Panc1 (cell line): ENCODE measurements around the gene KCNE2.

ENCODE experiments used
- CTCF ChIP-seq: fragments of 450-650 bp; IDR thresholded peaks from 2 replicates; pipeline ENCODE4 v1.5.1; 2017; ENCODE audit warnings: mild to moderate bottlenecking
- POLR2AphosphoS5 ChIP-seq: IDR thresholded peaks from 2 replicates; pipeline ENCODE4 v1.6.1; 2012; ENCODE audit warnings: mild to moderate bottlenecking, low read depth, low read length, moderate library complexity
- SIN3A ChIP-seq: IDR thresholded peaks from 2 replicates; pipeline ENCODE4 v1.6.1; 2012; ENCODE audit warnings: low read depth, mild to moderate bottlenecking, low read length, moderate library complexity, borderline replicate concordance; ENCODE audit not compliant: insufficient read depth
- TCF7L2 ChIP-seq: IDR thresholded peaks from 2 replicates; pipeline ENCODE4 v1.6.1; 2011; ENCODE audit warnings: mild to moderate bottlenecking, low read depth, low read length, inconsistent platforms
- TF ChIP-seq, protein P1 (sequence below), 2 experiments: IDR thresholded peaks; 2 replicates each; pipeline ENCODE4 v1.6.1; 2011 to 2012; ENCODE audit warnings: low read depth in 2 of 2, control low read depth in 1 of 2, low read length in 1 of 2, mild to moderate bottlenecking in 1 of 2, moderate library complexity in 1 of 2; ENCODE audit not compliant: insufficient read depth in 1 of 2

- no peak for TF ChIP-seq CTCF
- TF ChIP-seq, protein P1, sequence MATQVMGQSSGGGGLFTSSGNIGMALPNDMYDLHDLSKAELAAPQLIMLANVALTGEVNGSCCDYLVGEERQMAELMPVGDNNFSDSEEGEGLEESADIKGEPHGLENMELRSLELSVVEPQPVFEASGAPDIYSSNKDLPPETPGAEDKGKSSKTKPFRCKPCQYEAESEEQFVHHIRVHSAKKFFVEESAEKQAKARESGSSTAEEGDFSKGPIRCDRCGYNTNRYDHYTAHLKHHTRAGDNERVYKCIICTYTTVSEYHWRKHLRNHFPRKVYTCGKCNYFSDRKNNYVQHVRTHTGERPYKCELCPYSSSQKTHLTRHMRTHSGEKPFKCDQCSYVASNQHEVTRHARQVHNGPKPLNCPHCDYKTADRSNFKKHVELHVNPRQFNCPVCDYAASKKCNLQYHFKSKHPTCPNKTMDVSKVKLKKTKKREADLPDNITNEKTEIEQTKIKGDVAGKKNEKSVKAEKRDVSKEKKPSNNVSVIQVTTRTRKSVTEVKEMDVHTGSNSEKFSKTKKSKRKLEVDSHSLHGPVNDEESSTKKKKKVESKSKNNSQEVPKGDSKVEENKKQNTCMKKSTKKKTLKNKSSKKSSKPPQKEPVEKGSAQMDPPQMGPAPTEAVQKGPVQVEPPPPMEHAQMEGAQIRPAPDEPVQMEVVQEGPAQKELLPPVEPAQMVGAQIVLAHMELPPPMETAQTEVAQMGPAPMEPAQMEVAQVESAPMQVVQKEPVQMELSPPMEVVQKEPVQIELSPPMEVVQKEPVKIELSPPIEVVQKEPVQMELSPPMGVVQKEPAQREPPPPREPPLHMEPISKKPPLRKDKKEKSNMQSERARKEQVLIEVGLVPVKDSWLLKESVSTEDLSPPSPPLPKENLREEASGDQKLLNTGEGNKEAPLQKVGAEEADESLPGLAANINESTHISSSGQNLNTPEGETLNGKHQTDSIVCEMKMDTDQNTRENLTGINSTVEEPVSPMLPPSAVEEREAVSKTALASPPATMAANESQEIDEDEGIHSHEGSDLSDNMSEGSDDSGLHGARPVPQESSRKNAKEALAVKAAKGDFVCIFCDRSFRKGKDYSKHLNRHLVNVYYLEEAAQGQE (IDR thresholded peaks at IDR 0.05; ENCODE audit: insufficient read depth in 1 of 2, low read depth in 2 of 2, low read length in 1 of 2), result no peak
- TF ChIP-seq POLR2AphosphoS5, result no peak
- TF ChIP-seq TCF7L2, result no peak
- no peak for TF ChIP-seq SIN3A
Observed at GRCh38 chr21:34345892-34346291, 17.9 kb upstream of the KCNE2 start.
